GM18907 (cell line): ENCODE data around the gene C2CD4B.

ENCODE experiments used
- ATAC-seq: cut with Tn5 transposase; IDR thresholded peaks from one replicate; pipeline ENCODE4 v1.9.1; 2021; ENCODE audit warnings: mild to moderate bottlenecking, moderate library complexity; ENCODE audit not compliant: unreplicated experiment

C2CD4B gene

GRCh38 chr15:62165104-62165792 is at the start of gene C2CD4B:
Gene C2CD4B, minus strand, starts transcription at chr15:62165285. Its CDS starts 301 bp downstream, at chr15:62164984.
- no peak for ATAC-seq

- ATAC-seq, result no peak
Measured at GRCh38 chr15:62212741-62213140, 47.7 kb upstream of the C2CD4B start.

- ATAC-seq, result no peak
Measured at GRCh38 chr15:62211348-62211747, 46.3 kb upstream of the C2CD4B start.

GRCh38 chr15:62209821-62210220 is 44.7 kb upstream of the C2CD4B start:
- ATAC-seq, result no peak

GRCh38 chr15:62209322-62209721 is 44.2 kb upstream of the C2CD4B start:
- no peak for ATAC-seq

GRCh38 chr15:62208884-62209283 is 43.8 kb upstream of the C2CD4B start:
- no peak for ATAC-seq

GRCh38 chr15:62208367-62208766 is 43.3 kb upstream of the C2CD4B start:
- no peak for ATAC-seq

- no peak for ATAC-seq
Measured at GRCh38 chr15:62190675-62191074, 25.6 kb upstream of the C2CD4B start.

- ATAC-seq, result no peak
Measured at GRCh38 chr15:62190274-62190673, 25.2 kb upstream of the C2CD4B start.

GRCh38 chr15:62188744-62189143 is 23.7 kb upstream of the C2CD4B start:
- no peak for ATAC-seq

- ATAC-seq, result no peak
Measured at GRCh38 chr15:62187910-62188309, 22.8 kb upstream of the C2CD4B start.

GRCh38 chr15:62187425-62187824 is 22.3 kb upstream of the C2CD4B start:
- no peak for ATAC-seq

- ATAC-seq, result no peak
Measured at GRCh38 chr15:62186578-62186977, 21.5 kb upstream of the C2CD4B start.

- no peak for ATAC-seq
Measured at GRCh38 chr15:62183130-62183529, 18.0 kb upstream of the C2CD4B start.

- no peak for ATAC-seq
Measured at GRCh38 chr15:62173215-62173614, 8.1 kb upstream of the C2CD4B start.

GRCh38 chr15:62171882-62172281 is 6.8 kb upstream of the C2CD4B start:
- no peak for ATAC-seq

- ATAC-seq, result no peak
Measured at GRCh38 chr15:62165793-62166375, 799 bp upstream of the C2CD4B start.

- no peak for ATAC-seq
Measured at GRCh38 chr15:62164396-62165103, 535 bp downstream of the C2CD4B start.

- no peak for ATAC-seq
Measured at GRCh38 chr15:62164014-62164395, 1.1 kb downstream of the C2CD4B start.

- ATAC-seq, result no peak
Measured at GRCh38 chr15:62163397-62164013, 1.6 kb downstream of the C2CD4B start.

GRCh38 chr15:62153228-62153627 is 11.9 kb downstream of the C2CD4B start:
- ATAC-seq, result no peak

GRCh38 chr15:62150445-62150844 is 14.6 kb downstream of the C2CD4B start:
- no peak for ATAC-seq
